DND-41 (cell line): ENCODE measurements around the gene ABCB8.

Experiments used
- ATAC-seq: fragments of 200-7000 bp; cut with Tn5 transposase; 3 replicates; pipeline ENCODE4 v1.9.1; 2021; ENCODE audit warnings: low read depth; ENCODE audit not compliant: insufficient read depth
- DNase-seq: peaks from one replicate; pipeline ENCODE4 v3.0.0-alpha.2; 2020
- H2AFZ ChIP-seq: 2 replicates; pipeline ENCODE4 v1.6.0; 2012; ENCODE audit warnings: low read depth, low read length
- H3K27ac ChIP-seq: 2 replicates; pipeline ENCODE4 v1.5.1; 2012; ENCODE audit warnings: low read length, inconsistent platforms
- H3K27me3 ChIP-seq: fragments of 200-600 bp; sonication (generic); 2 replicates; pipeline ENCODE4 v1.6.0; 2012; ENCODE audit warnings: low read length, mild to moderate bottlenecking, inconsistent platforms; ENCODE audit not compliant: insufficient read depth, poor library complexity
- H3K36me3 ChIP-seq: 2 replicates; pipeline ENCODE4 v1.5.1; 2012; ENCODE audit warnings: low read length, inconsistent platforms; ENCODE audit not compliant: insufficient read depth
- H3K4me1 ChIP-seq: 2 replicates; pipeline ENCODE4 v1.5.1; 2012; ENCODE audit warnings: mild to moderate bottlenecking, low read length; ENCODE audit not compliant: insufficient read depth
- H3K4me2 ChIP-seq: 2 replicates; pipeline ENCODE4 v1.6.0; 2012; ENCODE audit warnings: mild to moderate bottlenecking, moderate library complexity, low read length, inconsistent platforms; ENCODE audit not compliant: insufficient read depth
- H3K4me3 ChIP-seq, 2 experiments: fragments of 200-600 bp in 1 of 2; shearing (Covaris generic) in 1 of 2; 2 replicates each; pipeline ENCODE4 v1.5.1; 2012 to 2016; ENCODE audit warnings: inconsistent platforms in 2 of 2, low read length in 2 of 2, mild to moderate bottlenecking in 2 of 2, low read depth in 1 of 2, moderate library complexity in 1 of 2
- H3K79me2 ChIP-seq: 2 replicates; pipeline ENCODE4 v1.6.0; 2012; ENCODE audit warnings: low read length, inconsistent platforms; ENCODE audit not compliant: insufficient read depth
- H3K9ac ChIP-seq: 2 replicates; pipeline ENCODE4 v1.6.0; 2012; ENCODE audit warnings: low read depth, mild to moderate bottlenecking, inconsistent platforms, low read length, moderate library complexity
- H3K9me3 ChIP-seq: 2 replicates; pipeline ENCODE4 v1.5.1; 2012; ENCODE audit warnings: low read length, moderate library complexity, mild to moderate bottlenecking, inconsistent platforms; ENCODE audit not compliant: insufficient read depth, severe bottlenecking
- H4K20me1 ChIP-seq: 2 replicates; pipeline ENCODE4 v1.6.0; 2012; ENCODE audit warnings: low read length; ENCODE audit not compliant: insufficient read depth
- CTCF ChIP-seq: IDR thresholded peaks from 2 replicates; pipeline ENCODE4 v1.5.1; 2012; ENCODE audit warnings: borderline replicate concordance, low read length, moderate library complexity, mild to moderate bottlenecking; ENCODE audit not compliant: poor library complexity, severe bottlenecking; ENCODE audit errors: extremely low read depth
- EZH2 ChIP-seq: IDR thresholded peaks from 3 replicates; pipeline ENCODE4 v1.6.1; 2012; ENCODE audit warnings: borderline replicate concordance, low read depth, mild to moderate bottlenecking, moderate library complexity, low read length, inconsistent platforms; ENCODE audit not compliant: severe bottlenecking

The ABCB8 gene

DNA sequence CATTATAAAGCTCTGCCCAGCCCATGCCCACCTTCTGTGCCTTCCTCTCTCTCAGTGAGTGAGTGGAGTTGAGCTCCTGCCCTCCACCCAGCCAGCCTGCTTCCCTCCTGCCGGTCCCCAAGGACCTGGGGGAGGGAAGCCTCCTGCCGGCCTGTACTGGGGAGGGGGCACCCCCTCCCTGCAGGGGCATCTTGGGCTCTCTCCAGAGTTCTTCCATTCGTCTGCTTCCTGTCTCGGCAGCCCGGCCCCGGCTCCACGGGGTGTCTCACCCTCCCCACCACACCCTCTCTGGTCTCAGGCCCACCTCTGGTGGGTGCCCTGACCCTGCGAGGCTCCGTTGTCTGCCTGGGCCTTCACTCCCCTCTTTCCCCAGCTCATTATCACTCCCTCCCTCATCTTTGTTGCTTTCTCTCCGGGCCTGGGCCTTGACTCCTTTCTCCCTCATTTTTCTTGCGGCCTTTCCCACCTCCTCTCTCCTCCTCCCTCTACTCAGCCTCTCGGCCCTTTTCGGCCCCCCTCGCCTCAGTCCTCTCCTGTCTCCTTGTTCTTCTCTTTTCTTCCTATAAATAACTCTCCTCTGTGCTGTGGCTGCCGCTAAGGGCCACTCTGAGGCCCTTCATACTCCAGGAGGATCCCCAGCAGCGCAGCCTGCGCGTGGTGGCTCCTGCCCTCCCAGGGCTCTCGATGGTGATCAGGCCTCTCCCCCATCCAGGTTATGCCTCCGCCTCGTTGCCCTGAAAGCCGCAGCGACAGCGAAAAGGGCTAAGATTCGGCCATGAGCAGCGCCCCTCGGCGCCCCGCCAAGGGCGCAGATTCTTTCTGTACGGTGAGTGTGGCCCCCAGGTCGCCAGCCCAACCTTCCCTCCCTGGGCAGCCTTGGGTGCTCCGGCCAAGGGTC is 33.2 kb downstream of the ABCB8 start:
- no peak for ATAC-seq
- H3K36me3 ChIP-seq, result peaks cover 46% of the 10 kb centered on the region
- H2AFZ ChIP-seq, result no peak overlapping the region
- no peak for DNase-seq
- TF ChIP-seq EZH2 (no peak), CTCF (no peak)
- H3K4me3 ChIP-seq, result peak overlapping the region in 1 of 2 experiments; percentile 85; a peak in 1 of 4 replicates
- H3K4me2 ChIP-seq, result peak overlapping the region; percentile 96
- H3K27ac ChIP-seq, result 0 out of 2 replicates have a peak overlapping the region, but pooled peaks have one; percentile 18
- H3K9me3 ChIP-seq, result no peaks in the 10 kb centered on the region
- peaks cover 39% of the 10 kb centered on the region for H3K79me2 ChIP-seq
- peak overlapping the region; percentile 68; the same call in 1 of the 2 replicates for H3K9ac ChIP-seq
- H3K4me1 ChIP-seq, result peaks cover 50% of the 10 kb centered on the region
- H3K27me3 ChIP-seq, result no peaks in the 10 kb centered on the region
- peaks cover 37% of the 10 kb centered on the region for H4K20me1 ChIP-seq

DNA sequence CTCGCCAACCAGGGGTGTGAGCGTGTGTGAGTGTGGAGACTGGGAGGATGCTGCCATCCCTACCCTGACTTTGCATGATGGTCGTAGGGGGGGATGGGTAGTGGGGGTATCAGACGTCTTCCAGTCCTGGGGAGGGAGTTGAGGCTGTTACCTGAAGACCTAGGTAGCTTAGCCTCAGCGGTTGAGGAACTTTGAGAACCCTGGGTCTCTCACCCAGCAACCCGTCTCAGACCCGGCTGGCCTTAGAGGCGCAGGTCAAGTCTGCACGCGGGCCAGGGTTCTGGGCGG is 33.8 kb downstream of the ABCB8 start:
- no peak overlapping the region for H3K4me3 ChIP-seq
- no peak overlapping the region for H2AFZ ChIP-seq
- no peak for TF ChIP-seq CTCF
- TF ChIP-seq EZH2, result no peak
- no peak for ATAC-seq
- DNase-seq, result no peak
- no peak overlapping the region; the same call in 1 of the 2 replicates for H3K9ac ChIP-seq
- no peaks in the 10 kb centered on the region for H3K9me3 ChIP-seq
- H3K36me3 ChIP-seq, result peaks cover 52% of the 10 kb centered on the region
- 0 out of 2 replicates have a peak overlapping the region, but pooled peaks have one; percentile 96 for H3K4me2 ChIP-seq
- peaks cover 35% of the 10 kb centered on the region for H3K79me2 ChIP-seq
- peaks cover 44% of the 10 kb centered on the region for H3K4me1 ChIP-seq
- no peaks in the 10 kb centered on the region for H3K27me3 ChIP-seq
- no peak overlapping the region for H3K27ac ChIP-seq
- H4K20me1 ChIP-seq, result peaks cover 37% of the 10 kb centered on the region

GRCh38 chr7:151062399-151063211 is 34.4 kb downstream of the ABCB8 start:
- Histone ChIP-seq H3K4me2 (no peak overlapping the region), H2AFZ (no peak overlapping the region), H3K79me2 (peaks cover 30% of the 10 kb centered on the region), H3K9ac (no peak overlapping the region), H3K27ac (no peak overlapping the region), H4K20me1 (peaks cover 37% of the 10 kb centered on the region), H3K27me3 (no peaks in the 10 kb centered on the region), H3K4me1 (peaks cover 40% of the 10 kb centered on the region), H3K4me3 (no peak overlapping the region), H3K36me3 (peaks cover 57% of the 10 kb centered on the region), H3K9me3 (no peaks in the 10 kb centered on the region)
- DNase-seq (no peak), ATAC-seq (no peak)
- no peak for TF ChIP-seq CTCF
- TF ChIP-seq EZH2, result no peak
